Amniotic epithelial cell (primary cell): ENCODE results near the gene CPT1B.

Experiments used
- DNase-seq: peaks from one replicate; pipeline ENCODE4 v3.0.0-alpha.2; 2010; ENCODE audit warnings: low read depth

The CPT1B gene

GRCh38 chr22:50569896-50570535 lies 8.2 kb downstream of the CPT1B start:
- DNase-seq: no peak

GRCh38 chr22:50569041-50569459 lies 9.2 kb downstream of the CPT1B start:
- no peak for DNase-seq

DNA sequence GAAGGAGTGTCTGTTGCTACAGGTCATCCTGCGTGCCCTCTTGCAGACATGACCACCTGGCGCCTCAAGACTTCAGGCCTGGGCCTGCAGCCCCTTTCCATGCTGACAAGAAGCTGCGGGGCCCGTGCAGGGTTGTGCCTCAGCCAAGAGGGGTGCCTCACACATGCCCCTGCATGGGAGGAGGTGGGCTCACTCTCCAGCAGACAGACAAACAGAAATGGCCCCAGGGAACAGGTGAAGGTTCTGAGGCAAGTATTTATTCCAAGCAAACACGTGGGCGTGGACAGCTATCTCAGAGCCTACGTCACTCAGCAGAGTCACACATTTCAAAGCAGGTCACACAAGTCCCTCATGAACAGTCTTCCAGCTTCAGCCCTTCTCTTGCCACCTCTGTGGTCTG lies 9.6 kb downstream of the CPT1B start:
- no peak for DNase-seq

GRCh38 chr22:50567721-50568252 lies 10.4 kb downstream of the CPT1B start:
- no peak for DNase-seq

GRCh38 chr22:50564289-50564688 lies 13.9 kb downstream of the CPT1B start:
- no peak for DNase-seq

- DNase-seq: no peak
Measured at GRCh38 chr22:50563413-50564160, 14.6 kb downstream of the CPT1B start.

- DNase-seq: peak; percentile 78
Measured at GRCh38 chr22:50562523-50563412, 15.5 kb downstream of the CPT1B start, which contains the start of gene SYCE3. SYCE3 (minus strand) TSS chr22:50562919; CDS start chr22:50556405, 6,514 bp downstream.

GRCh38 chr22:50561401-50562358 lies 16.5 kb downstream of the CPT1B start:
- no peak for DNase-seq

DNA sequence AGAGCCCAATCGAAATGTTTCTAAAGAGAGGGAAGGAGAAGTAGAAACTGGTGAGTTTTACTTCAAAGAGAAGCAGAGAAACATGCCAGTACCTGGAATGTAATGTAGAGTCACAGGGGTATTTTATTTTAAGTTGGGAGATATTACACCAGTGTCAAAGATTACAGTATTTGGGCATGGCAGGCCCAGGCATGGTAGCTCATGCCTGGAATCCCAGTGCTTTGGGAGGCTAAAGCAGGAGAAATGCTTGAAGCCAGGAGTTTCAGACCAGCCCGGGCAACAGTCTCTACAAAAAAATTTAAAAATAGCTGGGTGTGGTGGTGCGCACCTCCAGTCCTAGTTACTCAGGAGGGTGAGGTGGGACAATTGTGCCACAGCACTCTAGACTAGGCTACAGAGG lies 18.2 kb downstream of the CPT1B start:
- DNase-seq: no peak

DNA sequence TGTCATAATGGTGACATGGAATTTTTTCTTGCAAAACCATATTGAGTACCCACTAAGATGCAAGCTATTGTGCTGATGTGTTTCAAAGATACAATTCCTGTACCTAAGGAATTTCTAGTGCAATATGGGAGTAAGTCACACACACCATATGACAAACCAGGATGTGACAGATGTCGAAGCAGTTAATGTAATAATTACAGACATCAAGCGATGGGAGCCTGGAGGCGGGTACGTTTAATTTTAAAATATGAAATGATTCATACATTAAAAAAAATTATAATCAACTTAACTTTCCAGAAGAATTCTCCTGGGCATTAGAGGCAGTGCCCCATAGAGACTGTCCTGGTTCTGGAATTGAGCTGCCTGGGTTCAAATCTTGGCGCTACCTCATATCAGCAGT lies 21.5 kb downstream of the CPT1B start:
- no peak for DNase-seq

DNA sequence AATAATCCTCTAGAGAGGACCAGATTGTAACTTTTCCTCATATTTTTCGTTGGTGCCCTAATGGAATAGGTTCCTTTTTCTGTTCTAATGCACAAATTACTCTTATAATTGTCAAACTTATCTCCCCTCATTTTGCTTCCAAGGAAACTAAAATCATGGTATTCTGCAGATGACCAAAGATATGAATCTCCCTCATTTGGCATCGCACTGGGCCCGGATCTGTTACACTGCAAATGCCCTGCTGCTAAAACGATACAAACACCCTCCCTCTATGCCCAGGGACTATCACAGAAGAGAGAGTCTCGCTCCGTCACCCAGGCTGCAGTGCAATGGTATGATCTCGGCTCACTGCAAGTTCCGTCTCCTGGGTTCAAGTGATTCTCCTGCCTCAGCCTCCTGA lies 24.9 kb downstream of the CPT1B start:
- DNase-seq: no peak

DNA sequence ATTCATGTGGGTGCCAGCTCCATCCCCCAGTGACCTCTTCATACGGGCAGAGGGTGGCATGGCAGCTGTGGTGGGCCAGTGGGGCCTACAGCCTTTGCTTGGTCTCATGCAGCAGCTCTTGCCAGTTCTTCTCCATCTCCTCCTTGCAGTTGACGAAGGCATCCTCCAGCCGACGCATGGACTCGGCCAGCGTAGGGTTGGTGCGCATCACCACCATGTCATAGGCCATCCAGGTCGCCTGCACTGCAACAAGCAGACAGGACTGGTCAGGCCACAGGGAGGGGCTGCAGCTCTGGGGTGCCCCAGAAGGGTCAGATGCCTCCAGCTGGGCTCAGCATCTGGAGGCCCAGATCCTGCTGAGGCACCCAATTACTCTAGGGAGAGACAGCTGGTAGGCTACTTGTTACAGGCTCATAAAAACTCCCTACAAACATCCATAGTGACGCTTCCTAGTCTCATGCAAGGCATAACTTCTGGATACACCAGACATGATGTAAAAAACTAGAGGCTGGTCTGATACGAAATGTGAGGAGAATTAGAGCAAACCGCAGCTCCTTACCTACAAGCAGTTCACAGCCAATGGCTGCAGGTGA lies 27.0 kb downstream of the CPT1B start:
- DNase-seq: no peak

- no peak for DNase-seq
Measured at GRCh38 chr22:50550395-50550794, 27.8 kb downstream of the CPT1B start.

- no peak for DNase-seq
Measured at GRCh38 chr22:50548921-50549790, 29.1 kb downstream of the CPT1B start.

- no peak for DNase-seq
Measured at GRCh38 chr22:50548040-50548920, 29.9 kb downstream of the CPT1B start.

DNA sequence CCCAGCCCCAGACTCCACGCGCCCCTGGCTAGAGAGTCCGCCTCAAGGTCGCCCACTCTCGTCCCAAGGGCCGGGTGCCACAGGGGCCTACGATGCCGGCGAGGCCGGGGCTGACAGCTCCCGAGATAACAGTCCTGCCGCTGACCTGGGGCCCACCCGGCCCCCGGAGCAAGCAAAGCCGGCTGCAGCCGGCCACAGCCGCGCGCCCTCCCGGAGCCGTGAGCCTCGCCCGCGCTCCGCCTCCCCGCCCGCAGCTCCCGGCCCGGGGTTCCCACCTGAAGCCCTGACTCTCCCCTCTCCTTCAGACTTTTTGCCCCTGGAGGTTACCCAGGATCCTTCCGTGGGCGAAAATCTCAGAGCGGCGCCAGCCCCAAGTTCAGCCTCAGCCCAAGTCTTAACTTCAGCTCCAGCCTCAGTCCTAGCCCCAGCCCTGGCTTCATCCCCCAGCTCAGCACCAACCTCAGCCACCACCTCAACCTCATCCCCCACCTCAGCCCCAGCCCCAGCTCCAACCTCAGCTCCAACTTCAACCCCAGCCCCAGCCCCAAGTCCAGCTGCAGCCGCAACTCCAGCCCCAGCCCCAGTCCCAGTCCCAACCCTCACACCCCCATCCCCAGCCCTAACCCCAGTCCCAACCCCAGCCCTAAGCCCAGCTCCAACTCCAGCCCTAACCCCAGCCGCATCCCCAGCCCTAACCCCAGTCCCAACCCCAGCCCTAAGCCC lies 30.8 kb downstream of the CPT1B start:
- DNase-seq: no peak

DNA sequence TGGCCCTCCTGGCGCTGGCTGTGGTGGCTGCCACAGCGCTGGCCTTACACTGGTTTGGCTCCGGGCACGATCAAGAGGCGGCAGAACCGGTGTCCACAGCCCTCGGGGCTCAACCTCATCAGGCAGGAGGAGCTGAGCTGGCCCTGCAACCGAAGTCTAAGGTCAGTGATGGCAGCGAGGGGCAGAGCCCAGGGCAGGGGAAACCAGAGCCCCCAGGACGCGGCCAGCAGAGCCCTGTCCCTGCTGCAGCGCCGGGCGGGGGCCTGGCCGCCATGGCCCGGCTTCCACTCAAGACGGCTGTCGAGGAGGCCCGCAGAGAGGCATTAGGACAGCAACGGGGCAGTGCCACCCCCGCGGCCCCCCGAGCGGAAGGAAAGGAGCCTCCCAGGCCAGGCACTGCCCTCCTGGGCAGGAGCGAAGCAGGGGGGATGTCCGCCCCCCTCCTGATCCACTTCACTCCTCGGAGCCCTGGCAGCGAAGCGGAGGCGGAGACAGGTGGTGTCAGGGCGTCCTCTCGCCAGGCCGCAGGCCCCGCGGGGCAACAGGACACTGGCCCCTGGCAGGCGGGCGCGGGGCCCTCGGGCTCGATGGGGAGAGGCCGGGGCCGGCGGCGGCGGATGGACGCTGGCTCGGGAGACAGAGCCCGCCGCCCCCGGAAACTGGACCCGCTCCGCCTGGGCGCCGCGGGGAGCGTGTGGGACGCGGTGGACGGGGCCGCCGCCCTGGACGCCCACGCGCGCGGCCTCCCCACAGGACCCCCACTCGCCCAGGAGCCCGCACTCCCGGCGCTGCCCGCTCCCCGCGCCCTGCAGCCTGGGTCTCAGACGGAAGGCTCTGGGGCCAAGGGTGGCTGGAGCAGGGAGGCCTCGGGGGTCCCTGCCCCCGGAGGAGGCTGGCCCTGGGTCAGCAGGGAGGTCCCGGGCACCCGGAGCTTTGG lies 31.6 kb downstream of the CPT1B start:
- no peak for DNase-seq
